ENCODE data around the gene RPS6KA5. TPM values are rescaled to one million over a fixed set of nuclear protein-coding genes. Genes with fewer than 3 reads are reported as not detected.
"Not testable (repeated sequence)": the region's sequence is repeated elsewhere in the genome, so short reads cannot be mapped to it uniquely, and the experiment has no call there.

The RPS6KA5 gene
- polyA plus RNA-seq (ENCODE audit: low read depth in 6 of 6) = 10 to 100 TPM; 21.2 to 33.3 (median 27.8) TPM

- H3K4me1 Mint-ChIP-seq = peaks cover 36 to 46% (median 39%) of the 10 kb centered on the region in 3 donors
- DNase-seq = peak; percentile 100
- H3K27ac Mint-ChIP-seq = peak within 1 kb of the TSS in 5 of 6 donors; percentile 41 to 85 (median 61)
- H3K9me3 Mint-ChIP-seq = peaks cover 0 to 4% (median 0%) of the 10 kb centered on the region in 7 donors
- no peaks in the 10 kb centered on the region for H3K27me3 Mint-ChIP-seq
- H3K36me3 Mint-ChIP-seq = peaks cover 0 to 4% of the 10 kb centered on the region in 2 donors
- peak within 1 kb of the TSS in 6 of 8 donors; percentile 85 to 95 (median 90) for H3K4me3 Mint-ChIP-seq
- ATAC-seq (ENCODE audit: low read depth in 2 of 2) = peak; percentile 75 to 77
Observed at GRCh38 chr14:91060351-91061055, at the start of gene RPS6KA5. RPS6KA5 (minus strand) TSS chr14:91060641; CDS start chr14:91060434, 207 bp downstream.

- H3K27me3 Mint-ChIP-seq = no peaks in the 10 kb centered on the region
- H3K9me3 Mint-ChIP-seq = no peaks in the 10 kb centered on the region
- DNase-seq (no peak), ATAC-seq (ENCODE audit: low read depth in 2 of 2) (no peak)
- peaks cover 34 to 49% (median 39%) of the 10 kb centered on the region in 3 donors for H3K4me1 Mint-ChIP-seq
- peak overlapping the region in 7 of 8 donors; percentile 7 to 80 (median 34) for H3K4me3 Mint-ChIP-seq
- H3K36me3 Mint-ChIP-seq = no peaks in the 10 kb centered on the region
- peak overlapping the region; percentile 5 to 83 (median 66) for H3K27ac Mint-ChIP-seq
Observed at GRCh38 chr14:91108941-91109611, 48.6 kb upstream of the RPS6KA5 start.

GRCh38 chr14:91103116-91103515 is 42.7 kb upstream of the RPS6KA5 start:
- H3K36me3 Mint-ChIP-seq = peaks cover 0 to 3% of the 10 kb centered on the region in 2 donors
- H3K9me3 Mint-ChIP-seq = no peaks in the 10 kb centered on the region
- no peak overlapping the region for H3K27ac Mint-ChIP-seq
- ATAC-seq (ENCODE audit: low read depth in 2 of 2) = no peak
- peaks cover 7 to 10% (median 8%) of the 10 kb centered on the region in 3 donors for H3K4me1 Mint-ChIP-seq
- no peaks in the 10 kb centered on the region for H3K27me3 Mint-ChIP-seq
- DNase-seq = no peak
- H3K4me3 Mint-ChIP-seq = no peak overlapping the region

- H3K27me3 Mint-ChIP-seq = no peaks in the 10 kb centered on the region
- peaks cover 0 to 3% of the 10 kb centered on the region in 2 donors for H3K36me3 Mint-ChIP-seq
- no peak overlapping the region for H3K4me3 Mint-ChIP-seq
- no peaks in the 10 kb centered on the region for H3K4me1 Mint-ChIP-seq
- peak overlapping the region in 1 of 6 donors; percentile 33 for H3K27ac Mint-ChIP-seq
- no peaks in the 10 kb centered on the region for H3K9me3 Mint-ChIP-seq
- DNase-seq (no peak), ATAC-seq (ENCODE audit: low read depth in 2 of 2) (no peak)
Observed at GRCh38 chr14:91100102-91100501, 39.7 kb upstream of the RPS6KA5 start.

- H3K27me3 Mint-ChIP-seq = no peaks in the 10 kb centered on the region
- no peak overlapping the region for H3K27ac Mint-ChIP-seq
- H3K9me3 Mint-ChIP-seq = no peaks in the 10 kb centered on the region
- peaks cover 0 to 3% of the 10 kb centered on the region in 2 donors for H3K36me3 Mint-ChIP-seq
- no peak overlapping the region for H3K4me3 Mint-ChIP-seq
- ATAC-seq (ENCODE audit: low read depth in 2 of 2) = no peak
- no peaks in the 10 kb centered on the region for H3K4me1 Mint-ChIP-seq
- no peak for DNase-seq
Observed at GRCh38 chr14:91098591-91098990, 38.1 kb upstream of the RPS6KA5 start.

GRCh38 chr14:91097657-91098056 is 37.2 kb upstream of the RPS6KA5 start:
- ATAC-seq (ENCODE audit: low read depth in 2 of 2); H3K36me3 Mint-ChIP-seq; H3K4me1 Mint-ChIP-seq; H3K27ac Mint-ChIP-seq; H3K9me3 Mint-ChIP-seq; DNase-seq; H3K4me3 Mint-ChIP-seq; H3K27me3 Mint-ChIP-seq: not testable (repeated sequence)

GRCh38 chr14:91095178-91095577 is 34.7 kb upstream of the RPS6KA5 start:
- no peak for DNase-seq
- Mint-ChIP-seq H3K36me3 (no peaks in the 10 kb centered on the region), H3K4me3 (no peak overlapping the region), H3K27ac (no peak overlapping the region), H3K4me1 (no peaks in the 10 kb centered on the region), H3K27me3 (no peaks in the 10 kb centered on the region), H3K9me3 (no peaks in the 10 kb centered on the region)
- no peak for ATAC-seq (ENCODE audit: low read depth in 2 of 2)

- Mint-ChIP-seq H3K27me3 (no peaks in the 10 kb centered on the region), H3K9me3 (no peaks in the 10 kb centered on the region), H3K36me3 (no peaks in the 10 kb centered on the region), H3K4me3 (no peak overlapping the region), H3K4me1 (no peaks in the 10 kb centered on the region), H3K27ac (no peak overlapping the region)
- DNase-seq = no peak
- ATAC-seq (ENCODE audit: low read depth in 2 of 2) = no peak
Observed at GRCh38 chr14:91094772-91095171, 34.3 kb upstream of the RPS6KA5 start.

- H3K27ac Mint-ChIP-seq = peak overlapping the region in 1 of 6 donors; percentile 21
- H3K4me1 Mint-ChIP-seq; H3K36me3 Mint-ChIP-seq; ATAC-seq (ENCODE audit: low read depth in 2 of 2); DNase-seq; H3K4me3 Mint-ChIP-seq; H3K9me3 Mint-ChIP-seq; H3K27me3 Mint-ChIP-seq: not testable (repeated sequence)
Observed at GRCh38 chr14:91093743-91094472, 33.5 kb upstream of the RPS6KA5 start.

- Mint-ChIP-seq H3K36me3 (no peaks in the 10 kb centered on the region), H3K27me3 (no peaks in the 10 kb centered on the region), H3K4me1 (peaks cover 8 to 9% (median 8%) of the 10 kb centered on the region in 3 donors), H3K27ac (no peak overlapping the region), H3K4me3 (peak overlapping the region in 1 of 8 donors; percentile 11), H3K9me3 (no peaks in the 10 kb centered on the region)
- DNase-seq = no peak
- ATAC-seq (ENCODE audit: low read depth in 2 of 2) = no peak
Observed at GRCh38 chr14:91092073-91092472, 31.6 kb upstream of the RPS6KA5 start.

GRCh38 chr14:91090743-91091142 is 30.3 kb upstream of the RPS6KA5 start:
- ATAC-seq (ENCODE audit: low read depth in 2 of 2) (no peak), DNase-seq (no peak)
- no peaks in the 10 kb centered on the region for H3K27me3 Mint-ChIP-seq
- H3K9me3 Mint-ChIP-seq = no peaks in the 10 kb centered on the region
- no peak overlapping the region for H3K27ac Mint-ChIP-seq
- H3K4me3 Mint-ChIP-seq = no peak overlapping the region
- peaks cover 11 to 12% (median 11%) of the 10 kb centered on the region in 3 donors for H3K4me1 Mint-ChIP-seq
- no peaks in the 10 kb centered on the region for H3K36me3 Mint-ChIP-seq

GRCh38 chr14:91089958-91090535 is 29.6 kb upstream of the RPS6KA5 start:
- Mint-ChIP-seq H3K36me3 (no peaks in the 10 kb centered on the region), H3K4me3 (no peak overlapping the region), H3K27ac (peak overlapping the region in 2 of 6 donors; percentile 20 to 59), H3K27me3 (no peaks in the 10 kb centered on the region), H3K9me3 (no peaks in the 10 kb centered on the region), H3K4me1 (peaks cover 11 to 12% (median 11%) of the 10 kb centered on the region in 3 donors)
- DNase-seq = no peak
- ATAC-seq (ENCODE audit: low read depth in 2 of 2) = peak; percentile 45 to 51

GRCh38 chr14:91088585-91089235 is 28.3 kb upstream of the RPS6KA5 start:
- H3K36me3 Mint-ChIP-seq = peaks cover 0 to 3% of the 10 kb centered on the region in 2 donors
- peaks cover 11 to 12% (median 11%) of the 10 kb centered on the region in 3 donors for H3K4me1 Mint-ChIP-seq
- no peak overlapping the region for H3K4me3 Mint-ChIP-seq
- no peaks in the 10 kb centered on the region for H3K27me3 Mint-ChIP-seq
- ATAC-seq (ENCODE audit: low read depth in 2 of 2) (no peak), DNase-seq (no peak)
- no peaks in the 10 kb centered on the region for H3K9me3 Mint-ChIP-seq
- H3K27ac Mint-ChIP-seq = peak overlapping the region in 1 of 6 donors; percentile 70

Data from naive B cell (primary cell).